Measurements from ENCODE around the gene HTR7.
A peak's percentile ranks its signal among the peaks of the same experiment; 100 is the strongest.

The HTR7 gene

GRCh38 chr10:90741926-90742565 is 115.8 kb downstream of the HTR7 start:
- H2BK5ac ChIP-seq (ENCODE audit: low read depth, low read length, poor library complexity, severe bottlenecking) = no peak overlapping the region
- H2BK120ac ChIP-seq (ENCODE audit: low read depth, low read length) = no peak overlapping the region
- H3K27me3 ChIP-seq (ENCODE audit: control insufficient read depth in 1 of 2, insufficient read depth in 1 of 2, low read length in 2 of 2) = no peaks in the 10 kb centered on the region
- H3K4me3 ChIP-seq (ENCODE audit: insufficient read depth in 1 of 2, low read depth in 1 of 2, low read length in 2 of 2) = no peak overlapping the region
- H3K23ac ChIP-seq (ENCODE audit: low read length in 2 of 2) = no peak overlapping the region
- WGBS = 92% methylated on average over 3 of the region's 3 CpGs
- no peak overlapping the region for H3K14ac ChIP-seq (ENCODE audit: low read length in 2 of 2)
- H3K9me3 ChIP-seq (ENCODE audit: control insufficient read depth, low read length) = no peaks in the 10 kb centered on the region
- no peaks in the 10 kb centered on the region for H3K36me3 ChIP-seq (ENCODE audit: control insufficient read depth in 1 of 2, insufficient read depth in 2 of 2, low read depth in 1 of 2, low read length in 2 of 2)
- H3K4me1 ChIP-seq (ENCODE audit: control insufficient read depth, insufficient read depth, low read depth, low read length) = peaks cover 2% of the 10 kb centered on the region
- H2AK5ac ChIP-seq (ENCODE audit: low read length, severe bottlenecking) = no peak overlapping the region
- no peak overlapping the region for H4K91ac ChIP-seq (ENCODE audit: low read length)
- H4K8ac ChIP-seq (ENCODE audit: low read length) = no peak overlapping the region
- H2AFZ ChIP-seq (ENCODE audit: low read depth, low read length) = no peak overlapping the region
- peak overlapping the region in 1 of 2 experiments; percentile 1 for H2BK12ac ChIP-seq (ENCODE audit: low read length in 2 of 2)
- H3K27ac ChIP-seq (ENCODE audit: low read length, poor library complexity, severe bottlenecking) = no peak overlapping the region
- no peak overlapping the region for H2BK15ac ChIP-seq (ENCODE audit: low read depth, poor library complexity, severe bottlenecking)
- no peak overlapping the region for H3K9ac ChIP-seq (ENCODE audit: low read length)
- DNase-seq = peak; percentile 48
- H3K18ac ChIP-seq (ENCODE audit: low read depth in 1 of 2, low read length in 2 of 2) = peak overlapping the region in 1 of 2 experiments; percentile 43
- H3K79me1 ChIP-seq (replicated peaks; ENCODE audit: low read length, poor library complexity, severe bottlenecking) = no peaks in the 10 kb centered on the region
- no peak overlapping the region for H3K4ac ChIP-seq (ENCODE audit: low read depth in 1 of 2, low read length in 2 of 2)
- no peak overlapping the region for H3K4me2 ChIP-seq (ENCODE audit: low read length, poor library complexity, severe bottlenecking)

GRCh38 chr10:90740265-90740664 is 117.6 kb downstream of the HTR7 start:
- no peak overlapping the region for H3K18ac ChIP-seq (ENCODE audit: low read depth in 1 of 2, low read length in 2 of 2)
- H3K27me3 ChIP-seq (ENCODE audit: control insufficient read depth in 1 of 2, insufficient read depth in 1 of 2, low read length in 2 of 2) = no peaks in the 10 kb centered on the region
- H2BK120ac ChIP-seq (ENCODE audit: low read depth, low read length) = no peak overlapping the region
- no peak overlapping the region for H3K27ac ChIP-seq (ENCODE audit: low read length, poor library complexity, severe bottlenecking)
- no peak overlapping the region for H3K4ac ChIP-seq (ENCODE audit: low read depth in 1 of 2, low read length in 2 of 2)
- H3K14ac ChIP-seq (ENCODE audit: low read length in 2 of 2) = no peak overlapping the region
- H3K4me1 ChIP-seq (ENCODE audit: control insufficient read depth, insufficient read depth, low read depth, low read length) = peaks cover 2% of the 10 kb centered on the region
- DNase-seq = no peak
- no peak overlapping the region for H3K23ac ChIP-seq (ENCODE audit: low read length in 2 of 2)
- H3K4me2 ChIP-seq (ENCODE audit: low read length, poor library complexity, severe bottlenecking) = no peak overlapping the region
- H4K8ac ChIP-seq (ENCODE audit: low read length) = no peak overlapping the region
- no peak overlapping the region for H2BK5ac ChIP-seq (ENCODE audit: low read depth, low read length, poor library complexity, severe bottlenecking)
- no peak overlapping the region for H2BK15ac ChIP-seq (ENCODE audit: low read depth, poor library complexity, severe bottlenecking)
- H3K4me3 ChIP-seq (ENCODE audit: insufficient read depth in 1 of 2, low read depth in 1 of 2, low read length in 2 of 2) = no peak overlapping the region
- no peak overlapping the region for H3K9ac ChIP-seq (ENCODE audit: low read length)
- H3K9me3 ChIP-seq (ENCODE audit: control insufficient read depth, low read length) = no peaks in the 10 kb centered on the region
- no peaks in the 10 kb centered on the region for H3K36me3 ChIP-seq (ENCODE audit: control insufficient read depth in 1 of 2, insufficient read depth in 2 of 2, low read depth in 1 of 2, low read length in 2 of 2)
- 97% methylated on average over 2 of the region's 2 CpGs for WGBS
- H2AK5ac ChIP-seq (ENCODE audit: low read length, severe bottlenecking) = no peak overlapping the region
- no peak overlapping the region for H2BK12ac ChIP-seq (ENCODE audit: low read length in 2 of 2)
- H4K91ac ChIP-seq (ENCODE audit: low read length) = no peak overlapping the region
- H2AFZ ChIP-seq (ENCODE audit: low read depth, low read length) = no peak overlapping the region
- H3K79me1 ChIP-seq (replicated peaks; ENCODE audit: low read length, poor library complexity, severe bottlenecking) = no peaks in the 10 kb centered on the region

GRCh38 chr10:90738885-90739284 is 119.0 kb downstream of the HTR7 start:
- Histone ChIP-seq H2AFZ (ENCODE audit: low read depth, low read length) (no peak overlapping the region), H2BK12ac (ENCODE audit: low read length in 2 of 2) (no peak overlapping the region), H3K27ac (ENCODE audit: low read length, poor library complexity, severe bottlenecking) (no peak overlapping the region), H3K4me3 (ENCODE audit: insufficient read depth in 1 of 2, low read depth in 1 of 2, low read length in 2 of 2) (no peak overlapping the region), H3K14ac (ENCODE audit: low read length in 2 of 2) (no peak overlapping the region), H3K79me1 (replicated peaks; ENCODE audit: low read length, poor library complexity, severe bottlenecking) (no peaks in the 10 kb centered on the region), H3K23ac (ENCODE audit: low read length in 2 of 2) (no peak overlapping the region), H4K91ac (ENCODE audit: low read length) (no peak overlapping the region), H4K8ac (ENCODE audit: low read length) (no peak overlapping the region), H2BK15ac (ENCODE audit: low read depth, poor library complexity, severe bottlenecking) (no peak overlapping the region), H3K27me3 (ENCODE audit: control insufficient read depth in 1 of 2, insufficient read depth in 1 of 2, low read length in 2 of 2) (no peaks in the 10 kb centered on the region), H2BK5ac (ENCODE audit: low read depth, low read length, poor library complexity, severe bottlenecking) (no peak overlapping the region), H2AK5ac (ENCODE audit: low read length, severe bottlenecking) (no peak overlapping the region), H3K4me2 (ENCODE audit: low read length, poor library complexity, severe bottlenecking) (no peak overlapping the region), H2BK120ac (ENCODE audit: low read depth, low read length) (no peak overlapping the region), H3K9me3 (ENCODE audit: control insufficient read depth, low read length) (no peaks in the 10 kb centered on the region), H3K9ac (ENCODE audit: low read length) (no peak overlapping the region), H3K4me1 (ENCODE audit: control insufficient read depth, insufficient read depth, low read depth, low read length) (peaks cover 2% of the 10 kb centered on the region), H3K18ac (ENCODE audit: low read depth in 1 of 2, low read length in 2 of 2) (no peak overlapping the region), H3K36me3 (ENCODE audit: control insufficient read depth in 1 of 2, insufficient read depth in 2 of 2, low read depth in 1 of 2, low read length in 2 of 2) (no peaks in the 10 kb centered on the region), H3K4ac (ENCODE audit: low read depth in 1 of 2, low read length in 2 of 2) (no peak overlapping the region)
- WGBS = 32% methylated on average over 2 of the region's 2 CpGs
- DNase-seq = peak; percentile 71

- H2BK12ac ChIP-seq (ENCODE audit: low read length in 2 of 2) = no peak overlapping the region
Observed at GRCh38 chr10:90734415-90734814, 123.4 kb downstream of the HTR7 start.

More at GRCh38 chr10:90734415-90734814, 123.4 kb downstream of the HTR7 start:
- Histone ChIP-seq H3K27ac (ENCODE audit: low read length, poor library complexity, severe bottlenecking) (no peak overlapping the region), H3K14ac (ENCODE audit: low read length in 2 of 2) (no peak overlapping the region), H3K79me1 (replicated peaks; ENCODE audit: low read length, poor library complexity, severe bottlenecking) (no peaks in the 10 kb centered on the region), H4K91ac (ENCODE audit: low read length) (no peak overlapping the region), H3K4ac (ENCODE audit: low read depth in 1 of 2, low read length in 2 of 2) (no peak overlapping the region), H3K4me2 (ENCODE audit: low read length, poor library complexity, severe bottlenecking) (no peak overlapping the region), H2BK5ac (ENCODE audit: low read depth, low read length, poor library complexity, severe bottlenecking) (no peak overlapping the region), H3K18ac (ENCODE audit: low read depth in 1 of 2, low read length in 2 of 2) (no peak overlapping the region), H2AFZ (ENCODE audit: low read depth, low read length) (no peak overlapping the region), H2AK5ac (ENCODE audit: low read length, severe bottlenecking) (no peak overlapping the region), H3K9me3 (ENCODE audit: control insufficient read depth, low read length) (no peaks in the 10 kb centered on the region), H3K23ac (ENCODE audit: low read length in 2 of 2) (no peak overlapping the region), H3K36me3 (ENCODE audit: control insufficient read depth in 1 of 2, insufficient read depth in 2 of 2, low read depth in 1 of 2, low read length in 2 of 2) (no peaks in the 10 kb centered on the region), H3K9ac (ENCODE audit: low read length) (no peak overlapping the region), H3K4me3 (ENCODE audit: insufficient read depth in 1 of 2, low read depth in 1 of 2, low read length in 2 of 2) (no peak overlapping the region), H3K4me1 (ENCODE audit: control insufficient read depth, insufficient read depth, low read depth, low read length) (no peaks in the 10 kb centered on the region), H2BK15ac (ENCODE audit: low read depth, poor library complexity, severe bottlenecking) (no peak overlapping the region), H2BK120ac (ENCODE audit: low read depth, low read length) (no peak overlapping the region), H3K27me3 (ENCODE audit: control insufficient read depth in 1 of 2, insufficient read depth in 1 of 2, low read length in 2 of 2) (no peaks in the 10 kb centered on the region), H4K8ac (ENCODE audit: low read length) (no peak overlapping the region)
- no CpG with 5 or more reads among the region's 2 CpGs for WGBS
- DNase-seq = no peak

Measured in mesenchymal stem cell (in vitro differentiated cells and primary cell).